Measurements from ENCODE around the gene OR6Y1.

OR6Y1 gene

DNA sequence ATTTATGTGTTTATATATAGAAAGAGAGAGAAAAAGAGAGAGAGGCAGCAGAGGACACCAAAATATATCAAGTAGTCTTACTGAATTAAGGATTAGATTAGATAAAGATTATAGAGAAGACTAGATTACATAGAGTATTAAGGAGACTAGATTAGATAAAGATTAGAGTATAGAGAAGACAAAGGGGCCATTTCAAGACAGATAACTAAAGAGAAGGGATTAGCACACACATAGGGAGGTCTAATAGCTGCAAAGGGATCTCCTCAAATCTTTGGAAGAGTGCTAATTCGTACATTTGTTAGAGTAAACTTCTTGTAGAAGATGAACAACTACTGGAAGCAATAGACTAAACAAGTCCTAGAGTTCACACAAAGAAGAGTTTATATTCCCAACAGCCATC, 34.2 kb downstream of the OR6Y1 start:
- no peak for DNase-seq (ENCODE audit: low read depth, low spot score)

GRCh38 chr1:158516966-158517365, 37.2 kb downstream of the OR6Y1 start:
- ChIA-PET POLR2A (no interaction called here), CTCF (no interaction called here)

More for the DNA sequence above, 34.2 kb downstream of the OR6Y1 start:
- TF ChIP-seq, protein P1, sequence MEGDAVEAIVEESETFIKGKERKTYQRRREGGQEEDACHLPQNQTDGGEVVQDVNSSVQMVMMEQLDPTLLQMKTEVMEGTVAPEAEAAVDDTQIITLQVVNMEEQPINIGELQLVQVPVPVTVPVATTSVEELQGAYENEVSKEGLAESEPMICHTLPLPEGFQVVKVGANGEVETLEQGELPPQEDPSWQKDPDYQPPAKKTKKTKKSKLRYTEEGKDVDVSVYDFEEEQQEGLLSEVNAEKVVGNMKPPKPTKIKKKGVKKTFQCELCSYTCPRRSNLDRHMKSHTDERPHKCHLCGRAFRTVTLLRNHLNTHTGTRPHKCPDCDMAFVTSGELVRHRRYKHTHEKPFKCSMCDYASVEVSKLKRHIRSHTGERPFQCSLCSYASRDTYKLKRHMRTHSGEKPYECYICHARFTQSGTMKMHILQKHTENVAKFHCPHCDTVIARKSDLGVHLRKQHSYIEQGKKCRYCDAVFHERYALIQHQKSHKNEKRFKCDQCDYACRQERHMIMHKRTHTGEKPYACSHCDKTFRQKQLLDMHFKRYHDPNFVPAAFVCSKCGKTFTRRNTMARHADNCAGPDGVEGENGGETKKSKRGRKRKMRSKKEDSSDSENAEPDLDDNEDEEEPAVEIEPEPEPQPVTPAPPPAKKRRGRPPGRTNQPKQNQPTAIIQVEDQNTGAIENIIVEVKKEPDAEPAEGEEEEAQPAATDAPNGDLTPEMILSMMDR (IDR thresholded peaks at IDR 0.05; ENCODE audit: insufficient read depth, low read length, missing control alignments): no peak
- no peak overlapping the region for H3K4me3 ChIP-seq (ENCODE audit: low read depth, low read length)
- ChIA-PET CTCF (no interaction called here), POLR2A (no interaction called here)

DNA sequence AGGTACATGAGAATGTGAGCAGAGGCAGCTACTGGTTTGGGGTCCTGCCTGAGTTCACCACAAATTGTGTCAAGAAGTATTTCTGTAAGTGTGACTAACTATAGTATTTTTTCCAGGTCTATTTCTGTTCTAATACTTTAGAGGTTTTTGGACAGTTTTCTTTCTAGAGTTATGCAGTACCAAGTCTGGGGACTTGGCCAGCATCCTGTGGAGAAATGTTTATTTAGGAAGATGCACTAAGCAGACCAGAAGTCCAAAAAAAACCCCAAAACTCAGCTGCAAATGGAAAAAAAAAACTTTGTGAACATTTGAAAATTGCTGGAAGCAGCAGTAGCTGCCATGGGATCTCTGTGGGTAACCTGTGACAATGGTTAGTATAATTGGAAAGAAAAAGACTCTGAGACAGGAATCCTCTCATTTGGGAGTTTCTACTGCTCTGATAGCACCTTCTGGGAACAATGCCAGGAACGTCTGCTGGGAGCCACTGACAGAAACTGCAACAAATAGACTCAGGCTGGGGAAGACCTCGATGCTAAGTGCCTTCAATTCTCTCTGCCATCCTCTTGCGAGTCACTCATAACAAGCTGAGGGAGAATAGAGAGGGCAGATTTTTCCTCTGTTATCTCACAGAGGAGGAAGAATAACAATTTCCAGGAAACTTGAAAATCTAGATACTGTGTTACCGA, 44.6 kb downstream of the OR6Y1 start:
- CTCF ChIA-PET: no interaction called here
- H3K4me3 ChIP-seq (ENCODE audit: low read depth, low read length): no peak overlapping the region
- TF ChIP-seq, protein P1 (IDR thresholded peaks at IDR 0.05; ENCODE audit: insufficient read depth, low read length, missing control alignments): no peak
- no peak for DNase-seq (ENCODE audit: low read depth, low spot score)
- POLR2A ChIA-PET: no interaction called here

More at GRCh38 chr1:158516966-158517365, 37.2 kb downstream of the OR6Y1 start:
- no peak for DNase-seq (ENCODE audit: low read depth, low spot score)
- H3K4me3 ChIP-seq (ENCODE audit: low read depth, low read length): no peak overlapping the region
- TF ChIP-seq, protein P1 (IDR thresholded peaks at IDR 0.05; ENCODE audit: insufficient read depth, low read length, missing control alignments): no peak

DNA sequence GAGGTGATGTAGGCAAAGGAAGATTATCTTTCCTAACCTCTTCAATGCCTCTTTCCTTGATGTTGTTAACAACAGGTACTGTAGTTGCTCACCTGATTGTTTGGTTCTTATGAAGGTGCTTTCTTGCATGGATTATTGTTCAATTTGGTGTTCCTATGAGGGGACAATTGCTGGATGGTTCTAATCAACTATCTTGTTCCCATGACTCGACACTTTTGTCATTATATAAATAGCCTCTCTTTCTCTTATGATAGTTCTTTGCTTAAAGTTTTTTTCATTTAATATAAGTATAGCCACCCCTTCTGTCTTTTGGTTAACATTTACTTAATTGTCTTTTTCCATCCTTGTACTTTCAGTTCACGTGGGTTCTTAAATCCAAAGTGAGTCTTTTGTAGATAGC, 46.7 kb downstream of the OR6Y1 start:
- ChIA-PET POLR2A (no interaction called here), CTCF (no interaction called here)
- DNase-seq (ENCODE audit: low read depth, low spot score): no peak
- no peak overlapping the region for H3K4me3 ChIP-seq (ENCODE audit: low read depth, low read length)
- TF ChIP-seq, protein P1 (IDR thresholded peaks at IDR 0.05; ENCODE audit: insufficient read depth, low read length, missing control alignments): no peak

- TF ChIP-seq, protein P1 (IDR thresholded peaks at IDR 0.05; ENCODE audit: insufficient read depth, low read length, missing control alignments): peak; percentile 14
- no peak overlapping the region for H3K4me3 ChIP-seq (ENCODE audit: low read depth, low read length)
- POLR2A ChIA-PET: no interaction called here
- no peak for DNase-seq (ENCODE audit: low read depth, low spot score)
- CTCF ChIA-PET: interaction anchor here (0.5 to 1.2 kb wide), 2 partner anchors 18 to 566 kb away, joined by 3 read pairs; no protein-coding TSS in a partner anchor
These were observed 47.7 kb downstream of the OR6Y1 start for GRCh38 chr1:158506369-158506987.

DNA sequence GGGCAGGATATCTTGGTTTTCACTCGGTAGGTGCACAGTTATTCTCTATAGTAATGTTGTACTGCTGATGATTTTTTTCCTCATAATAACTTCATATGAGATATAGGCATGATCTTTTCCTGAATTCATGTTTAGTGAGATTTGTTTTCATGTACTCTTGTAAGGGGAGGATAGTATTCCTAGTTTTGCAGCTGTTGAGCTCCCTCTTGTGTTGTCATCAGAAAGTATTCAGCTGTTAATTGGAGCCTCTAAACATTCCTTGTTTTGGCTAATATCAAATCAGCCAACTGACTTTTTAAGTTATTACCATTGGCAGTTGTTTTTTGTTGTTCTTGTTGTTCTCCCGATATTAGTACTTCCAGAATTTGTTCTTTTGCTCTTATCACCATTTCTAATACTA, 57.8 kb downstream of the OR6Y1 start:
- no peak overlapping the region for H3K4me3 ChIP-seq (ENCODE audit: low read depth, low read length)
- TF ChIP-seq, protein P1 (IDR thresholded peaks at IDR 0.05; ENCODE audit: insufficient read depth, low read length, missing control alignments): no peak
- DNase-seq (ENCODE audit: low read depth, low spot score): no peak
- ChIA-PET CTCF (interaction anchor here (1.3 kb wide), 1 partner anchor 292 kb away, joined by 5 read pairs; no protein-coding TSS in a partner anchor), POLR2A (no interaction called here)
